ENCODE measurements around the gene TMEM18.
A peak's percentile ranks its signal among the peaks of the same experiment; 100 is the strongest.

TMEM18 gene

GRCh38 chr2:682226-682625, 5.0 kb upstream of the TMEM18 start:
- TF ChIP-seq, protein P1, sequence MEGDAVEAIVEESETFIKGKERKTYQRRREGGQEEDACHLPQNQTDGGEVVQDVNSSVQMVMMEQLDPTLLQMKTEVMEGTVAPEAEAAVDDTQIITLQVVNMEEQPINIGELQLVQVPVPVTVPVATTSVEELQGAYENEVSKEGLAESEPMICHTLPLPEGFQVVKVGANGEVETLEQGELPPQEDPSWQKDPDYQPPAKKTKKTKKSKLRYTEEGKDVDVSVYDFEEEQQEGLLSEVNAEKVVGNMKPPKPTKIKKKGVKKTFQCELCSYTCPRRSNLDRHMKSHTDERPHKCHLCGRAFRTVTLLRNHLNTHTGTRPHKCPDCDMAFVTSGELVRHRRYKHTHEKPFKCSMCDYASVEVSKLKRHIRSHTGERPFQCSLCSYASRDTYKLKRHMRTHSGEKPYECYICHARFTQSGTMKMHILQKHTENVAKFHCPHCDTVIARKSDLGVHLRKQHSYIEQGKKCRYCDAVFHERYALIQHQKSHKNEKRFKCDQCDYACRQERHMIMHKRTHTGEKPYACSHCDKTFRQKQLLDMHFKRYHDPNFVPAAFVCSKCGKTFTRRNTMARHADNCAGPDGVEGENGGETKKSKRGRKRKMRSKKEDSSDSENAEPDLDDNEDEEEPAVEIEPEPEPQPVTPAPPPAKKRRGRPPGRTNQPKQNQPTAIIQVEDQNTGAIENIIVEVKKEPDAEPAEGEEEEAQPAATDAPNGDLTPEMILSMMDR (IDR thresholded peaks at IDR 0.05; ENCODE audit: low read depth, low read length) = no peak
- no peak for DNase-seq
- H3K36me3 ChIP-seq = no peaks in the 10 kb centered on the region

GRCh38 chr2:681312-681711, 4.1 kb upstream of the TMEM18 start:
- Histone ChIP-seq H3K36me3 (no peaks in the 10 kb centered on the region), H3K27me3 (no peaks in the 10 kb centered on the region), H3K4me1 (no peaks in the 10 kb centered on the region), H3K9me3 (no peaks in the 10 kb centered on the region), H3K4me3 (ENCODE audit: low read depth, low read length) (no peak overlapping the region)
- DNase-seq = no peak
- TF ChIP-seq, protein P1 (IDR thresholded peaks at IDR 0.05; ENCODE audit: low read depth, low read length) = no peak

More at GRCh38 chr2:682226-682625, 5.0 kb upstream of the TMEM18 start:
- Histone ChIP-seq H3K9me3 (no peaks in the 10 kb centered on the region), H3K4me3 (ENCODE audit: low read depth, low read length) (no peak overlapping the region), H3K4me1 (no peaks in the 10 kb centered on the region), H3K27me3 (no peaks in the 10 kb centered on the region)

DNA sequence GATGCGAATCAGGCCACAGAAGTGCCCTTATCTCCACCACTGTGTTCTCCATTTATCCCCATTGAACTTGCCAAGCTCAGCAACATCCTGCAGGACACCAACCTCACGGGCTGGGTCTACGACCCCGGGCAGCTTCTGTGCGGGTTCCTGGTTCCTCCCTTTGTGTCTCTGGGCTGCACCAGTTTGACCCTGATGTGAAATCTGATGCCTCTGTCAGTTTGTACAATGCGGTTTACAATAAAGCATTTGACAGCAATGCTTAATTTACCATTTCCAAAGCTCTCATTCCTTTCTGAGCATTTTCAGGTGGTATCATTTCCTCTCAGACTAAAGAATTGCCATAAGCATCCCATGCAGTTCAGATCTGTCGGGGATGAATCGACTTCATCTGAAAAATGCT, 3.3 kb upstream of the TMEM18 start:
- no peaks in the 10 kb centered on the region for H3K27me3 ChIP-seq
- DNase-seq = no peak
- H3K4me3 ChIP-seq (ENCODE audit: low read depth, low read length) = no peak overlapping the region
- H3K36me3 ChIP-seq = no peaks in the 10 kb centered on the region
- TF ChIP-seq, protein P1 (IDR thresholded peaks at IDR 0.05; ENCODE audit: low read depth, low read length) = no peak
- H3K4me1 ChIP-seq = no peaks in the 10 kb centered on the region
- H3K9me3 ChIP-seq = no peaks in the 10 kb centered on the region

GRCh38 chr2:678964-679363, 1.8 kb upstream of the TMEM18 start:
- H3K4me1 ChIP-seq = no peaks in the 10 kb centered on the region
- no peak for DNase-seq
- TF ChIP-seq, protein P1 (IDR thresholded peaks at IDR 0.05; ENCODE audit: low read depth, low read length) = no peak
- H3K36me3 ChIP-seq = no peaks in the 10 kb centered on the region
- no peaks in the 10 kb centered on the region for H3K9me3 ChIP-seq
- H3K27me3 ChIP-seq = no peaks in the 10 kb centered on the region
- H3K4me3 ChIP-seq (ENCODE audit: low read depth, low read length) = no peak overlapping the region

- no peak for DNase-seq
- Histone ChIP-seq H3K4me1 (no peaks in the 10 kb centered on the region), H3K4me3 (ENCODE audit: low read depth, low read length) (peak overlapping the region; percentile 80), H3K36me3 (no peaks in the 10 kb centered on the region), H3K9me3 (no peaks in the 10 kb centered on the region), H3K27me3 (no peaks in the 10 kb centered on the region)
- TF ChIP-seq, protein P1 (IDR thresholded peaks at IDR 0.05; ENCODE audit: low read depth, low read length) = no peak
Observed at GRCh38 chr2:677959-678550, 849 bp upstream of the TMEM18 start.

DNA sequence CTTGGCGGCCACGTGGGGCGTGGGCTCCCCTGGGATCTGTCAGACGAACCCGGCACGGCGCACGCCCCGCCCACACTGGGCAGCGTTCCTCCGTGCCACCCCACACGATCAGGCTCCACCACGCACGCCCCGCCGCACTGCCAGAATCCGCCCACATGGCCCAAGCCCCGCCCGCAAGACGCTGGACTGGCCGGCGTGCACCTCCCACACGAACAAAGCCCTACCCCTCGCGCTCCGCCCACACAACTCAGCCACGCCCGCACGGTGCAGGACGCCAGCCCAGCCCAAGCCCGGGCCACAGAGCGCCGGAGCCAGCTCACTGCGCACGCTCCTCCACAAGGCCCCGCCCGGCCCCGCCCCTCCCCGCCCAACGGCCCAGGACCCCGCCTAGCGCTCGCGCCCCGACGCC, 555 bp downstream of the TMEM18 start:
- Histone ChIP-seq H3K4me3 (ENCODE audit: low read depth, low read length) (peak overlapping the region; percentile 61), H3K9me3 (no peaks in the 10 kb centered on the region), H3K27me3 (no peaks in the 10 kb centered on the region), H3K4me1 (no peaks in the 10 kb centered on the region), H3K36me3 (peaks cover 3% of the 10 kb centered on the region; the same call in 1 of the 2 replicates)
- peak; percentile 96 for DNase-seq
- TF ChIP-seq, protein P1 (IDR thresholded peaks at IDR 0.05; ENCODE audit: low read depth, low read length) = no peak
